GM23248 (cell line): ENCODE measurements around the gene FXYD3. TPM values are rescaled to one million over a fixed set of nuclear protein-coding genes. Genes with fewer than 3 reads are reported as not detected.

Experiments used
- DNase-seq: peaks from one replicate; pipeline ENCODE4 v3.0.0-alpha.2; 2015
- H2AFZ ChIP-seq: fragments of 200-600 bp; sonication (generic); 2 replicates; pipeline ENCODE4 v1.6.1; 2016; ENCODE audit warnings: antibody characterized with exemption
- H3F3A ChIP-seq: fragments of 200-600 bp; sonication (generic); 2 replicates; pipeline ENCODE4 v1.6.1; 2016; ENCODE audit warnings: mild to moderate bottlenecking, antibody characterized with exemption, mixed run types; ENCODE audit not compliant: insufficient read depth
- H3K27ac ChIP-seq: fragments of 200-600 bp; sonication (generic); 2 replicates; pipeline ENCODE4 v1.5.1; 2016; ENCODE audit warnings: mild to moderate bottlenecking
- H3K27me3 ChIP-seq: fragments of 200-600 bp; sonication (generic); replicated peaks from 2 replicates; pipeline ENCODE4 v1.6.1; 2016; ENCODE audit warnings: mild to moderate bottlenecking; ENCODE audit not compliant: insufficient read depth
- H3K36me3 ChIP-seq: fragments of 200-600 bp; sonication (generic); 2 replicates; pipeline ENCODE4 v1.6.1; 2016; ENCODE audit warnings: low read depth, mild to moderate bottlenecking
- H3K4me1 ChIP-seq: fragments of 200-600 bp; sonication (generic); 2 replicates; pipeline ENCODE4 v1.6.1; 2016; ENCODE audit warnings: mild to moderate bottlenecking; ENCODE audit not compliant: insufficient read depth
- H3K4me2 ChIP-seq: fragments of 200-600 bp; sonication (generic); one replicate; pipeline ENCODE4 v1.6.1; 2016; ENCODE audit warnings: mild to moderate bottlenecking; ENCODE audit not compliant: unreplicated experiment
- H3K4me3 ChIP-seq: fragments of 200-600 bp; sonication (generic); 2 replicates; pipeline ENCODE4 v1.5.1; 2016; ENCODE audit warnings: mild to moderate bottlenecking
- H3K79me2 ChIP-seq: fragments of 200-600 bp; sonication (generic); 2 replicates; pipeline ENCODE4 v1.6.1; 2016; ENCODE audit warnings: mild to moderate bottlenecking; ENCODE audit not compliant: insufficient read depth
- H3K9ac ChIP-seq: fragments of 200-600 bp; sonication (generic); 2 replicates; pipeline ENCODE4 v1.6.1; 2016; ENCODE audit warnings: mild to moderate bottlenecking
- H3K9me2 ChIP-seq: fragments of 200-600 bp; sonication (generic); 2 replicates; pipeline ENCODE4 v1.6.1; 2016; ENCODE audit warnings: mixed run types, mild to moderate bottlenecking, moderate library complexity; ENCODE audit not compliant: insufficient read depth
- H3K9me3 ChIP-seq: fragments of 200-600 bp; sonication (generic); one replicate; pipeline ENCODE4 v1.6.1; 2017; ENCODE audit warnings: low read depth
- H4K20me1 ChIP-seq: fragments of 200-600 bp; sonication (generic); 2 replicates; pipeline ENCODE4 v1.6.0; 2016; ENCODE audit not compliant: insufficient read depth
- EZH2 ChIP-seq: fragments of 200-600 bp; sonication (generic); IDR thresholded peaks from 2 replicates; pipeline ENCODE4 v1.6.1; 2018; ENCODE audit warnings: antibody characterized with exemption, mild to moderate bottlenecking; ENCODE audit not compliant: insufficient read depth, poor library complexity, severe bottlenecking
- EZH2phosphoT487 ChIP-seq: fragments of 200-600 bp; sonication (generic); IDR thresholded peaks from 2 replicates; pipeline ENCODE4 v1.6.1; 2018; ENCODE audit warnings: antibody characterized with exemption, moderate library complexity, mild to moderate bottlenecking, low read depth; ENCODE audit not compliant: insufficient read depth
- WGBS, 2 experiments: methylation state at CpG; one replicate each; pipeline ENCODE4 v1.1.6; 2015 to 2017; ENCODE audit warnings: low lambda C conversion rate in 2 of 2, low coverage in 1 of 2; ENCODE audit errors: missing lambda C conversion rate in 2 of 2; 5-methylcytosine and 5-hydroxymethylcytosine counted together
- in situ Hi-C: fragments of 300-500 bp; cut with MboI; formaldehyde crosslinking; loops from 2 replicates; pipeline ENCODE4 v1.15.0; 2020
- polyA plus RNA-seq: library from polyadenylated mRNA; unstranded; fragments of >200 nt; fragmentation: Nextera tagmentation; extraction: Ambion mirVana; gene quantifications from 2 replicates; pipeline ENCODE4 v1.2.1, GENCODE V29; 2016
- total RNA-seq: library from RNA; depleted of rRNA; stranded (reverse); fragments of >200 nt; shearing (Covaris generic); gene quantifications from 2 replicates; pipeline ENCODE4 v1.2.3, GENCODE V29; 2014

The FXYD3 gene
- total and polyA plus RNA-seq, 2 experiments from 2014 or later: not detected

- H2AFZ ChIP-seq: no peak overlapping the region
- H3K9me2 ChIP-seq: no peaks in the 10 kb centered on the region
- no peak for DNase-seq
- H3K27me3 ChIP-seq: peaks cover 7% of the 10 kb centered on the region; the same call in 1 of the 2 replicates
- no peaks in the 10 kb centered on the region for H3F3A ChIP-seq
- H3K4me1 ChIP-seq: no peaks in the 10 kb centered on the region
- H3K4me2 ChIP-seq: no peak overlapping the region
- TF ChIP-seq EZH2phosphoT487 (no peak), EZH2 (no peak)
- no peaks in the 10 kb centered on the region for H3K79me2 ChIP-seq
- H3K27ac ChIP-seq: no peak overlapping the region
- H3K9ac ChIP-seq: no peak overlapping the region
- H3K36me3 ChIP-seq: no peaks in the 10 kb centered on the region
- 58 to 61% methylated on average over 17 of the region's 17 CpGs for WGBS, 2 experiments
- no peaks in the 10 kb centered on the region for H4K20me1 ChIP-seq
- in situ Hi-C loops: no loop called here
- H3K9me3 ChIP-seq: no peaks in the 10 kb centered on the region
- no peak overlapping the region for H3K4me3 ChIP-seq
Observed at GRCh38 chr19:35077411-35078223, 38.0 kb upstream of the FXYD3 start.

GRCh38 chr19:35079826-35080225 is 35.8 kb upstream of the FXYD3 start:
- Histone ChIP-seq H3K9me3 (no peaks in the 10 kb centered on the region), H3K36me3 (no peaks in the 10 kb centered on the region), H4K20me1 (no peaks in the 10 kb centered on the region), H2AFZ (no peak overlapping the region), H3K4me2 (no peak overlapping the region), H3F3A (no peaks in the 10 kb centered on the region), H3K9ac (no peak overlapping the region), H3K79me2 (no peaks in the 10 kb centered on the region), H3K4me3 (no peak overlapping the region), H3K4me1 (no peaks in the 10 kb centered on the region), H3K27me3 (peaks cover 7% of the 10 kb centered on the region; the same call in 1 of the 2 replicates), H3K9me2 (no peaks in the 10 kb centered on the region), H3K27ac (no peak overlapping the region)
- in situ Hi-C loops: no loop called here
- no peak for DNase-seq
- 54 to 71% methylated on average over 9 to 14 of the region's 14 CpGs for WGBS, 2 experiments
- no peak for TF ChIP-seq EZH2
- TF ChIP-seq EZH2phosphoT487: no peak

GRCh38 chr19:35080613-35081170 is 34.9 kb upstream of the FXYD3 start:
- in situ Hi-C loops: no loop called here
- Histone ChIP-seq H3K4me1 (no peaks in the 10 kb centered on the region), H4K20me1 (no peaks in the 10 kb centered on the region), H3K9me2 (no peaks in the 10 kb centered on the region), H3K79me2 (no peaks in the 10 kb centered on the region), H3K4me2 (no peak overlapping the region), H3K36me3 (no peaks in the 10 kb centered on the region), H3K9me3 (no peaks in the 10 kb centered on the region), H3F3A (no peaks in the 10 kb centered on the region), H3K9ac (no peak overlapping the region), H3K27ac (no peak overlapping the region), H3K4me3 (no peak overlapping the region), H2AFZ (no peak overlapping the region), H3K27me3 (peaks cover 7% of the 10 kb centered on the region; the same call in 1 of the 2 replicates)
- whole genome bisulfite sequencing, 2 experiments: 59 to 64% methylated on average over 16 of the region's 16 CpGs
- TF ChIP-seq EZH2 (no peak), EZH2phosphoT487 (no peak)
- no peak for DNase-seq

GRCh38 chr19:35081201-35081600 is 34.4 kb upstream of the FXYD3 start:
- Histone ChIP-seq H2AFZ (no peak overlapping the region), H3K9me3 (no peaks in the 10 kb centered on the region), H3K4me1 (no peaks in the 10 kb centered on the region), H3K27ac (no peak overlapping the region), H4K20me1 (no peaks in the 10 kb centered on the region), H3K9me2 (no peaks in the 10 kb centered on the region), H3K79me2 (no peaks in the 10 kb centered on the region), H3K36me3 (no peaks in the 10 kb centered on the region), H3K4me2 (no peak overlapping the region), H3F3A (no peaks in the 10 kb centered on the region), H3K9ac (no peak overlapping the region), H3K27me3 (peaks cover 7% of the 10 kb centered on the region; the same call in 1 of the 2 replicates), H3K4me3 (no peak overlapping the region)
- DNase-seq: no peak
- 59 to 73% methylated on average over 6 of the region's 6 CpGs for WGBS, 2 experiments
- TF ChIP-seq EZH2 (no peak), EZH2phosphoT487 (no peak)
- in situ Hi-C loops: no loop called here
